Pons (tissue), 1 donor: ENCODE data around the gene TSPAN8.
"Not testable (repeated sequence)": the region's sequence is repeated elsewhere in the genome, so short reads cannot be mapped to it uniquely, and the experiment has no call there.

Source experiments
- DNase-seq: peaks from one replicate; pipeline ENCODE4 v3.0.0-alpha.2; 2016; ENCODE audit warnings: low spot score

TSPAN8 gene

DNA sequence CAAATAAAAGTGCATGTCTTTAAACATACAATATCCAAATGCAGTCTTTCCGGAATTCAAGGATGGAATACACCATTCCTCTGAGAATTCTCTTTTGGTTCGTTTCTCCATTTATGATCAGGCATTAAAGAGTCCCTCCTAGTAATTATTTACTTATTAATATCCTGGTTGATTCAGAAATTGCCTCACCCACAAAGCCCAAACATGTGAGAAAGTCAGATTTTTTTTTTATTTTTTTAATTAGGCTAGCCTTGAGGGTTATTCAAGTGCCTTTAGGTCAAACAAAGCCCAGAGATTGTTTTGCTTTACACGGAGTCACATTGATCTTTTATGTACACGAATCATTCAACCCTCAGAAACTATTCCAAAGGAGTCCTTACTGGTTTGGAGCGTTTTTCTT is 6.4 kb upstream of the TSPAN8 start:
- DNase-seq = no peak

DNA sequence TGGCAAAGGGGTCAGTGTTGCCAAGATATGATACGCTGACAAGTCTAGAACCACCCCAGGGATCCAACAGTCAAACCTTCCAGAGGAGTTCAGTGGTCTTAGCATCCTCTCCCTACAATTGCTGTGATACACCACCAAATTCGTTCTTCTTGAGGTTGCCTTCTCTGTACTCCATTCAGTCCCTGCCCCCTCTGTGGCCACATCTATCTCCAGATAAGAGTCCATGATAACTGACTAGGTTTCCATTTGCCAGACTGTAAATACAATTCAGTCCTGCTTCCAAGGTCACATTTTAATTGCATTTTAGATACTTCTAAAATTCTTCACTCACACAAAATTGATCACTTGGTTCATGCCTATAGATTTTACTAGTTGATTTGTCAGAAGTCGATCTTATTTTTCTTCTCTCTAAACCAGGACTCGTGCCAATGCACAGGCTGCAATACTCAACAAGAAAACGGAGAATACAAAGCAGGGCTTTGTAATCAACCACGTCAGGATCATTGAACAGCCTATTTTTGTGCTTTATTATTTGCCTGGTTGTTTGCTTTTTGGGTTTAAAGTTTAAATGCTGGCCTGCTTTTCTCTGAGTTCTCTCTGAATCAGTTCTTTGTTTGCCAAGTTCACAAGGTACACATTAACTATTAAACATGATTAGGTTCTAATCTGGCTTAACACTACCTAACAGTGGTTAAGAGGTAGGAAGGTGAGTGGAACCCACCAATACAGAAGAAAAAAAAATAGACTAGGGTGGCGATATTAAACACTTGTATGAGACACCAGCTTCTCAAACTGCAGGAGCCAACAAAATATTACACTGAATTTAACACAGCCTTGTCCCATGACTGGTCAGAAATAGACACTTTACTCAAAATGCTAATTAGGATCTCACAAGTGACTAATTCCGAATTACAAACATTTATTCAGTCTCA is 5.3 kb upstream of the TSPAN8 start:
- DNase-seq = peak; percentile 73

GRCh38 chr12:71161591-71161990 is 3.8 kb upstream of the TSPAN8 start:
- no peak for DNase-seq

DNA sequence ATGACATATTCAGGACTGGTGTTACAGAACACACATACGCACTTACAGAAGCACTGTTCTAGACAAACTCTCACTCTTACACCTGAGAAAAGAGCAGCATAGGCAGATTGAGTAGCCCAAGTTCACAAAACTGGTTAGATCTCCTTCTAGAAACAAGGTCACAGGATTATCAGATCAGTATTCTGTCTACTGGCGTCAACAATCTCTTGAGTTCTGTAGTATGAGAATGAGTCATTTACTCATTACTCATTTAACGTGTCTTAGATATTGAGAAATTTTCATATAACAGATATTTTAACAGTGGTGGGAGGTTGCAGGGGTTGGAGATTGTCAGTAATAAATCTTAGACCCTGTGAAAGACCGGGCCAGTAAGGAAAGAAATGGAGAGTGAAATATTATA is 2.8 kb upstream of the TSPAN8 start:
- DNase-seq = no peak

DNA sequence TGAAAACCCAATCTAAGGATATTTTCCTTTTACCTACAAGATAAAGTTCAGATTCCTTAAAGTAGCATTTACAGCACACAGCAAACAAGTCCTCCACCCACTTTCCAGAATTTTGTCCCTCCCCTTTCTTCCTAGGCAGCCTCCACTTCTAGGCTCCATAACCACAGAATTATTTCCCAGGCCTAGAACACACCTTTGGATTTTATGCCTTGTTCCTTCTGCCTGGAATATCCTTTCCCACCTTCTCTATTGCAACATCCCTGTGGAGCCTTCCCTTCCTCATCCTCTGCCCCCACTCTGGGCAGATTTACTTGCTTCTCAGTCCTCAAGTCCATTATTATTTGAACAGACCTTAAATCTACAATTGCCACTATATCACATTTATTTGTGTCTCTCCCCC is 2.1 kb upstream of the TSPAN8 start:
- DNase-seq = no peak

DNA sequence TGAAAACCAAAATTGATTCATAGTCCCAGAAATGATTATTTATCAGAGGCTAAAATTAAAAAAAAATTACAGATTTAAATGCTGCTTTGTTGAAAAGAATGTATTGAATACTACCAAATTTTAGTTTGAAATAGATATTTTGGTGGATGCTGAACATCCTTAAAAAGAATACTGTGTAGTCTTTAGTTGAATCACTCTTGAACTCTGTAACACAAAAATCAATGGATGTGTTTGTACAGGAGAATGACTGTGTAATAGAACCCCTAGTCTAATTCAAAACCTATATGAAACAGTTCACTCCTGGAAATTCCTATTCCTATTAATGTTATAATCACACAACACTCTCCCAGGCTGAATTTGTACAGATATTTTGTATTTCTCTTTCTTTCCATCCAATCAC is 1.5 kb upstream of the TSPAN8 start:
- peak; percentile 42 for DNase-seq

DNA sequence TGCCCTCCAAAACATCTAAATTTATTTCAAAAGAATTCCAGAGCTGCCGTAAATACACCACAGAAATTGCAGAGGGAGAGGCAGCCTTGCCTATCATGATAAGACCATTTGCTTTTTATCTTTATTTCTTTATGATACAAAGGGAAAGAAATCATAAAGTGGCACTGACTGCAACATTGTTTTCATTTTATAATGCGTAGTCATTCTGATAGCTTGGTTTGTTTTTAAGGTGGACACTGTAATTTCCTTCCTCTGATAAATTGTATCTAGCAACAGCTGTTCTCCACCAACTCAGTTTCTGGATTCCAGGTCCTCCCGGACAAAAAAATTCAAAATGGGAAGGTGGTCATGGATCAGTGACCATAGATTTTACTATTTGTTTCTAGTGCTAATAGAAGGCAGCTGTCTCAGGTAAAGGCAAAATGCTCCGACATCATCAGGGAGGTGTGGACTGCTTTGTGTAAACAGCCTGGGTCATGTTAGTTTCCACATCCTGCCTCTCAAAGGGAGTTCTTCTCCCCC is 623 bp upstream of the TSPAN8 start:
- peak; percentile 48 for DNase-seq

GRCh38 chr12:71155225-71155624 is 2.6 kb downstream of the TSPAN8 start:
- DNase-seq = no peak

DNA sequence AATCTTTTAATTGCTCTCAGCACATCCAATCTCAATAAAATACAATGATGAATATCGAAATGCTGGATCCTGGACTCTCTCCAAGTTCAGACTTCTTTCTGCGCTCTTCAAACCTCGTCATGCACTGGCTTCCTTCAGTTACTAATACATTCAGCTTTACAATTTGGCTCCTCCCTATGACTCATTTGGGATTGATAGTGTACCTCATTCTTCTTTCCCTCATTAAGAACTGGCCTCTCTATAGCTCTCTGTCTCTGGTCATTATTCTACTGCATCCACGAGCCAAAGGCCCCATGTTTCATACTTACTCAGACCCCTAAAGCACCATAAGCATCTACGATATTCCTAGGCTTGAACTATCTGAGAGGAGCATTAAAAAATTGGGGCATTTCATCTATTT is 4.9 kb downstream of the TSPAN8 start:
- no peak for DNase-seq

DNA sequence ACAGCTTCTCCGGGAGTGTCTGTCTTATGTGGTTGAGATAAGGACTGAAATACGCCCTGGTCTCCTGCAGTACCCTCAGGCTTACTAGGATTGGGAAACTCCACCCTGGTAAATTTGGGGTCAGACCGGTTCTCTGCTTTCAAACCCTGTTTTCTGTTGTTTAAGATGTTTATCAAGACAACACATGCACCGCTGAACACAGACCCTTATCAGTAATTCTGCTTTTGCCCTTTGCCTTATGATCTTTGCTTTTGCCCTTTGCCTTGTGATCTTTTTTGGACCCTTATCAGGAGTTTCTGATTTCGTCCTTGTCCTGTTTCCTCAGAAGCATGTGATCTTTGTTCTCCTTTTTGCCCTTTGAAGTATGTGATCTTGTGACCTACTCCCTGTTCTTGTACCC is 7.8 kb downstream of the TSPAN8 start:
- not testable (repeated sequence) for DNase-seq

GRCh38 chr12:71144682-71145081 is 13.1 kb downstream of the TSPAN8 start:
- DNase-seq = no peak

DNA sequence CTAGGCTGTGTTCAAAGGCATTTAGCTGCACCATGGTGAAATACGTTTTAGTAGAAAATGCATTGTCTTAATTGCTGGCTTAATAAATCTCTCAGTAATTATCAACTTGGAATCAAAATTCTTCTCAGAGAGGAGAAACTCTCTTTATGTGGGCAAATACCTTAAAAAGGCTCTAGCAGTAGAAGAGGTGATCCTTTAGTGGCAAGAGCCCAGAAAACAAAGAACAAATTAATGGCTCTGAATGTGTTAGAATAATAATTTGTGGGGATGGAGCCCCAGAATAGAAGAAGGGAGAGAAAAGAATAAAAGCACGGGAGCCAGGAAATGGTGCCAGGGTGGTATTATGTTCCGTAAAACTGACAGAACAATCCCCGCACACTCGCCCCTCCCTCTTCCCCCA is 14.8 kb downstream of the TSPAN8 start:
- DNase-seq = no peak

- DNase-seq = no peak
Observed at GRCh38 chr12:71142016-71142415, 15.8 kb downstream of the TSPAN8 start.

DNA sequence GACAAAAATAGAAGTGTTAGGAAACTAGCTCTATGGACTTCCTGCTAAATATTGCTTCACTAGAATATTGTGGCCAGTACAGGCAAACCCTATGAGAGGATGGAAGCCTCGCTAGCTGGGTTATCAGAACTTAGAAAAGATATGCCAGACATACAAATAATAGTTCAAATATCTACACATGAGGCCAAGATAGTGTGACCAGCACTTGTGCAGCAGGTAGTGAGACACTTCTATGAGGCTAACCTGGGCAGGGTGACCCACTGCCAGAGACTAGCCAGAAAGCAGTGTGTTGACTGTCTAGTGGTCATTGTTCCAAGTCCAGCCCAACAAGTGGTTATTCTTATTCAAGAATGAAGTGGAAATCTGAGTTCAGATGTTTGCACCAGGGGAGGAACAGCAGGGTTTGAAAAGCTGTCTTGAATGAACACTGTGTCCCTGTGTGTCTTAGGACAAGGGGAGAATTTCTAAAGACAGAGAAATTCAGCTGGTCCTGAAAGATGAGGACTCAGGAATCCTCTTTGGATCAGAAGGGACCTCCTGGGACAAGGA is 16.3 kb downstream of the TSPAN8 start:
- DNase-seq = no peak

- DNase-seq = no peak
Observed at GRCh38 chr12:71139153-71139735, 18.6 kb downstream of the TSPAN8 start.

- DNase-seq = no peak
Observed at GRCh38 chr12:71138011-71138410, 19.8 kb downstream of the TSPAN8 start.

GRCh38 chr12:71135812-71136176 is 22.0 kb downstream of the TSPAN8 start:
- DNase-seq = no peak

DNA sequence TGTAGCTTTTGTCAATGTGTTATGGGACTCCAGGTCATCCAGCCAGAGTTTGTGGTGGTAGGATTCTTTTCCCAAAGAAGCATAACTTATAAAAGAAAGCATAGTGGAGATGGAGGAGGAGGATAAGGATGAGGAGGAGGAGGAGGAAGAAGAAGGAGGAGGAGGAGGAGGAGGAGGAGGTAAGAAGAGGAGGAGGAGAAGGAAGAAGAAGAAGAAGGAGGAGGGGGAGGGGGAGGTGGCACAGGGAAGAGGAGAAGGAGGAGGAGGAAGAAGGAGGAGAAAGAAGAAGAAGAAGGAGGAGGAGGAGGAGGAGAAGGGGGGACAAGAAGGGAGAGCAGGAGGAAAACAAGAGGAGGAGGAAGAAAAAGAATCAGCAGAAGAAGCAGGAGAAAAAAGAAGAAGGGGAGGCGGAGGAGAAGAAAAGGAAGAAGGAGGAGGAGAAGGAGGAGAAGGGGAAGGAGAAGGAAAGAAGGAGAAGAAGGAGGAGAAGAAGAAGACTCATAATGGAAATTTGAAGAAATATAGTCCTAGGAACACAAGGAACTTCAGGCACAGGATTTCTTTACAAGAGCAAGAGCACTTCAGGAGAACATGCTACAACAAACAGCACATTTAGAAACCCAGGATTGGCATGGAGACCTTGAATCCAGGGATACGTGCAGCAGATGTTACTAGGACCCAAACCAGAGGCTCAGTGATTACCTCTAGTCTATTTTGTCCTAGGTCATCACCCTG is 22.6 kb downstream of the TSPAN8 start:
- DNase-seq = no peak

DNA sequence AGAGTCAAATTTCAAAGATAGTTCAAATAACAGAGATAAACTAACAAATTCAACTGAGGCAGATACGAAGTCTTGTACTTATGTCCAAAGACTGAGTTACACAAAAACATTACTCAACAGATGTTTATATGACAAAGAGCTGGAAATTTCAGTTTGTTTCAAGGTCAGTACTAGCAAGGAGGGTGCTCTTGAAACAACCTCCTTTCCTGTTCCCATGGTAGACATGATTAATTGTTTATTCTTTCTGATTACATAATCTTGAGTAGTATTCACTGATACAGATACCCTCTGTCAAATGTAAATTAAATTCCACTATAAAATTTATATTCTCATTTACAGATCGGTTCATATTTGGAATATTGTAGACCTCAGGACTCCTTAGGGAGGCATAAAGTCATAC is 23.4 kb downstream of the TSPAN8 start:
- no peak for DNase-seq

GRCh38 chr12:71130521-71131069 is 27.2 kb downstream of the TSPAN8 start:
- no peak for DNase-seq

DNA sequence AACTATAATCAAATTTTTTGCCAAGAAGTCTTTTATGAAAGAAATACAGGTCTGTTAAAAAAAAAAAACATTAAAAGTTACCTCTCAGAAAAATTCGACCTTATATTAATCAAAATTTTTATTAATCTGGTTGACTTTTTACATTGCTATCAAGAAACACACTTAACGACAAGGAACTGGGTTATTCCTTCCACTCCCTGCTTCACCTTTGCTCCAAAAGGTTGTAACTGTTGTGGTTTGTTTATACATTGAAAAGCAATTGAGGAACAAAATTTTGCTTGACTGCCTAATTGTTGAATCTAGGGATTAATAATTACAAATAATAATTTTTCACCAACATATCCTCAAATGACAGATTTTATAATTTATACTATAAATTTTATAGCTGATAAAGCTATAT is 28.4 kb downstream of the TSPAN8 start:
- no peak for DNase-seq

- no peak for DNase-seq
Observed at GRCh38 chr12:71128191-71128788, 29.5 kb downstream of the TSPAN8 start.
